ENCODE results near the gene COL4A3. TPM values are rescaled to one million over a fixed set of nuclear protein-coding genes. Genes with fewer than 3 reads are reported as not detected.

Gene COL4A3
- polyA plus RNA-seq, 1 donor from 2014 or later, result 0.10 TPM

DNA sequence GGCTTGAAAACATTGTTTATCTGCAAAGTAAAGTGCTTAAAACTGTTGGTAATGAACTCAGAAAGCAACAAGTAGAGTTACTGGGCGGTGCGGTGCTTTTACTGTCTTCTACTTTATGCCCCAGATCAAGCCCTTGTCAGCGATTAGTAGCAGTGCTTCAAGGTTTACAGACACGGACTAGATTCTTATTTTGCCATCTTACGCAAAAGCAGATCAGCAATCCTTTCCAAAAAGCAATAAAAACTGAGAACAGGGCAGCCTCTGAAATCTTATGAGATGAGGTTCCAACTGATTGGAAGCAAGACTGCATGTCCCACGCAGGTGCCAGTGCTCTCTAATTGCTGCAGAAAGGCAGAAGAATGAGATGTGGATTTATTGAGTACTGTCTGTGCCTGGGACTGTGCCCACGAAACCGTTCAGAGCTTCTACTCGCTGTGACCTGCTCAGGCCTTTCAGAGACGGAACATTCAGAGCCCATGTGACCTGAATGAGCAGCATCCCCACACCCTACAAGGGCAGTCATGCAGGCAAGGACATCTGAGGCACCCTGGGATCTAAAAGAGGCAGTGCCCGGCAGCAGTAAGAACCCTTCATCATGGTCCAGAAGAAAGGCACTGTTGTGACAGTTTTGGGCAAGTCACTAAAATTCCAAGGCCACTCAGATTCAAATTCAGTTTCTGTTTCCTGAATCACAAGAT is 15.7 kb downstream of the COL4A3 start:
- H3K9me3 ChIP-seq (ENCODE audit: low read length), result no peaks in the 10 kb centered on the region
- no peaks in the 10 kb centered on the region for H3K27me3 ChIP-seq (ENCODE audit: insufficient read depth, low read depth, low read length)
- H3K4me2 ChIP-seq (ENCODE audit: low read length), result no peak overlapping the region
- no peak overlapping the region for H3K27ac ChIP-seq (ENCODE audit: low read length)
- H3K4me3 ChIP-seq (ENCODE audit: low read length), result no peak overlapping the region
- H2AFZ ChIP-seq (ENCODE audit: low read depth, low read length), result no peak overlapping the region
- H3F3A ChIP-seq (ENCODE audit: insufficient read depth, low read length, poor library complexity, severe bottlenecking), result no peaks in the 10 kb centered on the region
- no peak overlapping the region for H3K9ac ChIP-seq (ENCODE audit: low read length)
- no peaks in the 10 kb centered on the region for H4K20me1 ChIP-seq (ENCODE audit: insufficient read depth)
- no peaks in the 10 kb centered on the region for H3K36me3 ChIP-seq (ENCODE audit: insufficient read depth, low read length)
- H3K9me2 ChIP-seq (ENCODE audit: insufficient read depth, low read length), result no peaks in the 10 kb centered on the region
- no peak for TF ChIP-seq EZH2 (IDR thresholded peaks at IDR 0.05; ENCODE audit: borderline replicate concordance, insufficient read depth, low read length, poor library complexity, severe bottlenecking)
- no peak for TF ChIP-seq SMC3 (conservative IDR thresholded peaks at IDR 0.05; ENCODE audit: poor library complexity)
- no peak for TF ChIP-seq EP300 (conservative IDR thresholded peaks at IDR 0.05; ENCODE audit: poor library complexity, severe bottlenecking)
- no peak for TF ChIP-seq POLR2AphosphoS5 (IDR thresholded peaks at IDR 0.05)
- TF ChIP-seq TAF1 (IDR thresholded peaks at IDR 0.05; ENCODE audit: low read depth), result no peak
- TF ChIP-seq RAD21 (conservative IDR thresholded peaks at IDR 0.05), result no peak
- TF ChIP-seq, protein P1, sequence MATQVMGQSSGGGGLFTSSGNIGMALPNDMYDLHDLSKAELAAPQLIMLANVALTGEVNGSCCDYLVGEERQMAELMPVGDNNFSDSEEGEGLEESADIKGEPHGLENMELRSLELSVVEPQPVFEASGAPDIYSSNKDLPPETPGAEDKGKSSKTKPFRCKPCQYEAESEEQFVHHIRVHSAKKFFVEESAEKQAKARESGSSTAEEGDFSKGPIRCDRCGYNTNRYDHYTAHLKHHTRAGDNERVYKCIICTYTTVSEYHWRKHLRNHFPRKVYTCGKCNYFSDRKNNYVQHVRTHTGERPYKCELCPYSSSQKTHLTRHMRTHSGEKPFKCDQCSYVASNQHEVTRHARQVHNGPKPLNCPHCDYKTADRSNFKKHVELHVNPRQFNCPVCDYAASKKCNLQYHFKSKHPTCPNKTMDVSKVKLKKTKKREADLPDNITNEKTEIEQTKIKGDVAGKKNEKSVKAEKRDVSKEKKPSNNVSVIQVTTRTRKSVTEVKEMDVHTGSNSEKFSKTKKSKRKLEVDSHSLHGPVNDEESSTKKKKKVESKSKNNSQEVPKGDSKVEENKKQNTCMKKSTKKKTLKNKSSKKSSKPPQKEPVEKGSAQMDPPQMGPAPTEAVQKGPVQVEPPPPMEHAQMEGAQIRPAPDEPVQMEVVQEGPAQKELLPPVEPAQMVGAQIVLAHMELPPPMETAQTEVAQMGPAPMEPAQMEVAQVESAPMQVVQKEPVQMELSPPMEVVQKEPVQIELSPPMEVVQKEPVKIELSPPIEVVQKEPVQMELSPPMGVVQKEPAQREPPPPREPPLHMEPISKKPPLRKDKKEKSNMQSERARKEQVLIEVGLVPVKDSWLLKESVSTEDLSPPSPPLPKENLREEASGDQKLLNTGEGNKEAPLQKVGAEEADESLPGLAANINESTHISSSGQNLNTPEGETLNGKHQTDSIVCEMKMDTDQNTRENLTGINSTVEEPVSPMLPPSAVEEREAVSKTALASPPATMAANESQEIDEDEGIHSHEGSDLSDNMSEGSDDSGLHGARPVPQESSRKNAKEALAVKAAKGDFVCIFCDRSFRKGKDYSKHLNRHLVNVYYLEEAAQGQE (IDR thresholded peaks at IDR 0.05; ENCODE audit: borderline replicate concordance), result no peak
- no peak for TF ChIP-seq MXI1 (conservative IDR thresholded peaks at IDR 0.05; ENCODE audit: poor library complexity, severe bottlenecking)
- TF ChIP-seq, protein P2, sequence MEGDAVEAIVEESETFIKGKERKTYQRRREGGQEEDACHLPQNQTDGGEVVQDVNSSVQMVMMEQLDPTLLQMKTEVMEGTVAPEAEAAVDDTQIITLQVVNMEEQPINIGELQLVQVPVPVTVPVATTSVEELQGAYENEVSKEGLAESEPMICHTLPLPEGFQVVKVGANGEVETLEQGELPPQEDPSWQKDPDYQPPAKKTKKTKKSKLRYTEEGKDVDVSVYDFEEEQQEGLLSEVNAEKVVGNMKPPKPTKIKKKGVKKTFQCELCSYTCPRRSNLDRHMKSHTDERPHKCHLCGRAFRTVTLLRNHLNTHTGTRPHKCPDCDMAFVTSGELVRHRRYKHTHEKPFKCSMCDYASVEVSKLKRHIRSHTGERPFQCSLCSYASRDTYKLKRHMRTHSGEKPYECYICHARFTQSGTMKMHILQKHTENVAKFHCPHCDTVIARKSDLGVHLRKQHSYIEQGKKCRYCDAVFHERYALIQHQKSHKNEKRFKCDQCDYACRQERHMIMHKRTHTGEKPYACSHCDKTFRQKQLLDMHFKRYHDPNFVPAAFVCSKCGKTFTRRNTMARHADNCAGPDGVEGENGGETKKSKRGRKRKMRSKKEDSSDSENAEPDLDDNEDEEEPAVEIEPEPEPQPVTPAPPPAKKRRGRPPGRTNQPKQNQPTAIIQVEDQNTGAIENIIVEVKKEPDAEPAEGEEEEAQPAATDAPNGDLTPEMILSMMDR (IDR thresholded peaks at IDR 0.05; ENCODE audit: poor library complexity, severe bottlenecking), result no peak
- H3K79me2 ChIP-seq (replicated peaks; ENCODE audit: insufficient read depth, low read length), result no peaks in the 10 kb centered on the region

DNA sequence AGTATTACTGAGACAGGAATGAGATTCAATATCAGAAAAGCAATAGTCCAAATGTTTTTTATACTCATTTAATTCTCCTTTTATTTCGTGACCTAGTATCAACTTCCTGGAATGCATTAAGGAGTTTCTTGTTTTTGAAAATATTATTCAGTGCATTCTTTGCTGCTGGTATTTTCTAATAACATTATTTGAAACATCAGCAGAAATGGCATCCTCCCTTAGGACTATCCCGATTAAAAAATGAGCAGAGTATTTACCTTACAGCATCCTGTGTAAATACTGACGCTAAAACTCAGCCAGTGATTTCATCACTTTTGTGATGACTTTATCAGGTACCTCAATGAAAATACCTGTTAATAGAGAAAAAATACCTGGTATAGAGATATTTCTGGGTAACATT is 16.3 kb downstream of the COL4A3 start:
- Histone ChIP-seq H3K27me3 (ENCODE audit: insufficient read depth, low read depth, low read length) (no peaks in the 10 kb centered on the region), H3K79me2 (replicated peaks; ENCODE audit: insufficient read depth, low read length) (no peaks in the 10 kb centered on the region), H3K36me3 (ENCODE audit: insufficient read depth, low read length) (no peaks in the 10 kb centered on the region), H2AFZ (ENCODE audit: low read depth, low read length) (no peak overlapping the region), H3K4me2 (ENCODE audit: low read length) (no peak overlapping the region), H3K9me2 (ENCODE audit: insufficient read depth, low read length) (no peaks in the 10 kb centered on the region), H3K9me3 (ENCODE audit: low read length) (no peaks in the 10 kb centered on the region), H3K9ac (ENCODE audit: low read length) (no peak overlapping the region), H3K27ac (ENCODE audit: low read length) (no peak overlapping the region), H3K4me3 (ENCODE audit: low read length) (no peak overlapping the region), H3F3A (ENCODE audit: insufficient read depth, low read length, poor library complexity, severe bottlenecking) (no peaks in the 10 kb centered on the region), H4K20me1 (ENCODE audit: insufficient read depth) (no peaks in the 10 kb centered on the region)
- TF ChIP-seq EP300 (conservative IDR thresholded peaks at IDR 0.05; ENCODE audit: poor library complexity, severe bottlenecking), result no peak
- no peak for TF ChIP-seq SMC3 (conservative IDR thresholded peaks at IDR 0.05; ENCODE audit: poor library complexity)
- TF ChIP-seq, protein P2 (IDR thresholded peaks at IDR 0.05; ENCODE audit: poor library complexity, severe bottlenecking), result no peak
- TF ChIP-seq RAD21 (conservative IDR thresholded peaks at IDR 0.05), result no peak
- no peak for TF ChIP-seq MXI1 (conservative IDR thresholded peaks at IDR 0.05; ENCODE audit: poor library complexity, severe bottlenecking)
- TF ChIP-seq POLR2AphosphoS5 (IDR thresholded peaks at IDR 0.05), result no peak
- TF ChIP-seq, protein P1 (IDR thresholded peaks at IDR 0.05; ENCODE audit: borderline replicate concordance), result no peak
- TF ChIP-seq EZH2 (IDR thresholded peaks at IDR 0.05; ENCODE audit: borderline replicate concordance, insufficient read depth, low read length, poor library complexity, severe bottlenecking), result no peak
- TF ChIP-seq TAF1 (IDR thresholded peaks at IDR 0.05; ENCODE audit: low read depth), result no peak

Measured in neural cell (in vitro differentiated cells).